ENCODE measurements around the gene WDR44.

Gene WDR44

DNA sequence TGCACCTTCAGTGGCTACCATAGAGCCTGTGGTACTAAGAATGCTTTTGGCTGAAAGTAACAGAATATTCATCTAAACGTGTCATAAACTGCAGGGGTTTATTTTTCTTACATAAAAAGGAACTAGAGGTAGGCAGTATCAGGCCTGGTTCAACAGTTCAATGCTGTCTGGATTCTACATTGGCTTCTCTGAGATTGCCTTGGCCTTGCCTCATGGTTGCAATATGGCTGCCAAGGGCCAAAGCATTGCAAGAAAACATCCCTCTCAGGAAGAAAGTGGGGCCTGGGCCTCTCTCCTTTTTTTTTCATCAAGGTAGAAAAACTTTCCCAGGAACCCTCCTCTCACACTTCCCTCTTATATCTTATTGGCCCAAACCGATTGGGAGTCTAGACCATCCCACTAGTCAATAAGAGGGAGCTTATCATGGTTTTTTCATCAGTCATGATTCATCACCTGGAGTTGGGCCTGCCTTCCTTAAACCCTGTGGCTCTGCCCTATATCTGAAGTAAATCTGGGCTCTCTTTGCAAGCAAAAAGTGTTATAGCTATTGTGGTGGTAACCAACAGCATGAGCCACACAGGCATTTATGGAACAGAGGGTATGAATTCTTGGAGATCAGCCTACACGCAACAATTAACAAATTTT lies 147.9 kb downstream of the WDR44 start:
- TF ChIP-seq GATA3 (IDR thresholded peaks at IDR 0.05; ENCODE audit: low read depth, low read length) (no peak), GATA2 (IDR thresholded peaks at IDR 0.05; ENCODE audit: low read depth, low read length) (no peak)

DNA sequence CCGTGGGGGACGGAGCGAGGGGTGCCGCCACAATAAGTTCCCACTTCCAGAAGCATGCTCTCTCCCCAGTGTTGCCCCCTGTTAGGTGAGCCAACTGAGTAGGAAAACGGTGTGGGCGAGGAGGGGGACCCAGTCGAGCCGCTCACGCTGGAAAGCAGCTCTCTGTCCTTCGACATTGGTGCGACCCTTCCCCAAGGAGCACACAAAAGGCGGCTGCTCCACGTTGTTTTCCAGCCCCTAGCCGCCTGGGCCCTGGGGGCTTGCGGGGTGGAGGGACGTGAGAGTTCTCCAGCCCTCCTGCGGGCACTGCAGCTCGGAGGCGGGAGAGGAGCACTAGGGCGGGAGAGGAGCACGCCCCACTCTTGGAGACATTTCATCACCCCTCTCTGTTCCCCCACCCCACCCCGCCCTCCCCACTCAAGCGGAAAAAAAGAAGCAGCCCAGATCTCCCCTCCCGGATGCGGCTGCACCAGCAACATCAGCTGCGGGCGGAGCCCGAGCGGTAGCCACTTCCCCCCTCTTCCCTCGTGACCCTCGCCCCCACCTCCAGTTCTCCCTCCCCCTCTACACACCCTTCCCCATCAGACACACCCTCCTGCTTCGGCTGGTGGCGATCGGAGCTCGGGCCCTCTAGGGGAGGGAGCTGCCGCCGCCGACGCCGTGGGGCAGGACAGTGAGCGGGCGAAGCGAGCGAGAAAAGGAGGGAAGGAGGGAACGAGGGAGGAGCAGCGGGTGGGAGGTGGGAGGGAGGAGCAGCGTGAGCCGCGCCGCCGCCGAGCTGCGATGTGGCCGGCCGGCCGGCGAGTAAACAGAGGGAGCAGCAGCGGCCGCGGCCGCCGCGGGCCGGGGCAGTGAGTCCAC lies 149.4 kb downstream of the WDR44 start, which contains the start of gene DOCK11:
Gene DOCK11, plus strand, starts transcription at position 755 of the 861 bp plus-strand sequence. CDS start 157 bp downstream, outside the sequence.
- TF ChIP-seq GATA2 (IDR thresholded peaks at IDR 0.05; ENCODE audit: low read depth, low read length) (no peak), GATA3 (IDR thresholded peaks at IDR 0.05; ENCODE audit: low read depth, low read length) (no peak)

DNA sequence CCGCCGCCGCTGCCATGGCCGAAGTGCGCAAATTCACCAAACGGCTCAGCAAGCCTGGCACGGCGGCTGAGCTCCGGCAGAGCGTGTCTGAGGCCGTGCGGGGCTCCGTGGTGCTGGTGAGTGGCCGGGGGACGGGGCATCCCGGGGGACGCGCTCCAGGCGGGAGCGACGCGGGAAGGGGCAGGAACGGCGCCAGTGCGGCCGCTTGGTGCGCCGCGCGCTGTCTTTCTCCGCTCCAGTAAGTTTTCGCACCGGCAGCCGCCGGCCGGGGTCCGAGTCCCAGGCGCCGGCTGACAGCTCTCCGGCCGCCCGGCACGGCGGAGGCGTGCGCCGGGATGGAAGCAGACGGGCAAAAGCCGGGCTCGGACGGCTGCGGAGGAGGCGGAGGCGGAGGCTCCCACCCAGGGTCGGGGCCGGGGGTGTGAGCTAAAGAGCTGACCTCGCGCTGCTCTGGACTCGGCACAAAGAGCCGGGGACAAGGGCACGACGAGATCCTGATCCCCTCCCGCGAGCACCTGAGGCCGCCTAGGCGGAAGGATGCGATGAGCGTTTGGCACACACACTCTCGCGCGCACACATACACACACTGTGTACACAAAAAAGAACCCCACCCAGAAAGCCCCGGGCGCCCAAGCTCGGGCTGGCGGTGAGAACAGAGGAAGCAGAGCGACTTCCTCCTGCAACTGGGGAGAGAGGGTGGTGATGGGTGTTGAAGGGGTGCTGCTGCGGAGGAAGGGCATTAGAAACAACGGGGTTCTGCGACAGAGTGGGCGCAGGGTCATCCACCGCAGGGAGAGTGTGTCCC lies 150.3 kb downstream of the WDR44 start:
- no peak for TF ChIP-seq GATA3 (IDR thresholded peaks at IDR 0.05; ENCODE audit: low read depth, low read length)
- no peak for TF ChIP-seq GATA2 (IDR thresholded peaks at IDR 0.05; ENCODE audit: low read depth, low read length)

DNA sequence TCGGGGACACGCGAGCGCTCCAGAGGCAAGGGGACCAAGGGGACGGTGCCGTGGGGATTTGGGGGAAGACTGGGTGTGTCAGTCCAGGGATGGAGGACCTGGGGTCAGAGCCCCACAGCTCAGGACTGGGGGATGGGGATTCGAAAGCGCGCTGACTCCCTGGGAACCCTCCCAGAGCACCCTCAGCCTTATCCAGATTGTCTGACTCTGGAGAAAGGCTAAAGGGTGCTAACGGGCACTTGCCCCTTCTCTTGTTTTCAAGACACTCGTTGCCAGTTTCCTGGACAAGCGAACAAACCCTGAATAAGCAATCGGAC lies 150.8 kb downstream of the WDR44 start:
- TF ChIP-seq GATA2 (IDR thresholded peaks at IDR 0.05; ENCODE audit: low read depth, low read length) (no peak), GATA3 (IDR thresholded peaks at IDR 0.05; ENCODE audit: low read depth, low read length) (no peak)

DNA sequence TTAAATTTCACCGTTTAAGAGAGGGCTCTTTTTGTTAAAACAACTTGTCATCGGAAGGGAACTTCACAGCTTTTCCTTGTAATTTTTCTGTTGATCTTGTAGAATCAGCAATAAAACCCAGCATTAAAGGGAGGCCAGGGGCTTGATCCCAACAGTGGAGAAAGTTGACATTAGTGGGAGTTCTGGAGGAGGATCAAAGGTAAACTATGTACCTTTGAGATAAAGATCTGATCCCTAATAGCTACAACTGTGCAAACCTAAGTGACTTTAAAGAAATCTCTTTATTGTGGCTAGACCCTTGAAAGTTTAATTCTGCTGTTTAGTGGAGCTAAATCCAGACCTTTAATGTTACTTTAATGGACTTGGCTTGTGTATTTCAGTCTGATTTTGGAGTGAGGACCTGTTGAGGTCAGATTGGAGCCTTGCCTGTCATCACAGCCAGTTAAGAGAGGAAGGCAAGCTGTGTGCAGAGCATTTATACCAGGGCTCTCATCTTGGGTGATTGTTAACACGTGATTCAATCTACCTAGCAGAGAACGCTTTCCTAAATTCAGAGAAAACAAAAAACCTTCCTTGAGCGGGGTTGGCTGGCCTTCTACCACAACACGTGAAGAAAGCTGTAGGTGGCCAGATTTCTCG lies 151.4 kb downstream of the WDR44 start:
- TF ChIP-seq GATA3 (IDR thresholded peaks at IDR 0.05; ENCODE audit: low read depth, low read length), result no peak
- no peak for TF ChIP-seq GATA2 (IDR thresholded peaks at IDR 0.05; ENCODE audit: low read depth, low read length)

DNA sequence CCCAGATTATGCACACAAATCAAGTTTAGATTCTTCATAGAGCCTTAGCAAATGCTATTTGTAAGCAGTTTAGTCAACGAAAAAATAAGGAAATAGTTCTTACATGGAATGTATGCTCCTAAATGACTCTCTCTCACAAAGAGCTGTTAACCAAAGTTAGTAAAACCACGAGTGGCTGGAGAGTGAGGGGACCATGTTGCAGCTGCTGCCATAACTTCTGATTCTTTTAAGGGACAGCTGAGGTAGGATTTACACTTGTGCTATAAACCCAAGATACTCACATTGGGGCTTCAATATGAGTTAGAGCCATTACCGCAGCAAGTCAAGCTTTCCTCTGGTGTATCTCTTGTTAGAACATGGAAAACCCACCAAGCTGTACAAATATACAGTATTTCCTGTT lies 152.4 kb downstream of the WDR44 start:
- TF ChIP-seq GATA3 (IDR thresholded peaks at IDR 0.05; ENCODE audit: low read depth, low read length) (no peak), GATA2 (IDR thresholded peaks at IDR 0.05; ENCODE audit: low read depth, low read length) (no peak)

DNA sequence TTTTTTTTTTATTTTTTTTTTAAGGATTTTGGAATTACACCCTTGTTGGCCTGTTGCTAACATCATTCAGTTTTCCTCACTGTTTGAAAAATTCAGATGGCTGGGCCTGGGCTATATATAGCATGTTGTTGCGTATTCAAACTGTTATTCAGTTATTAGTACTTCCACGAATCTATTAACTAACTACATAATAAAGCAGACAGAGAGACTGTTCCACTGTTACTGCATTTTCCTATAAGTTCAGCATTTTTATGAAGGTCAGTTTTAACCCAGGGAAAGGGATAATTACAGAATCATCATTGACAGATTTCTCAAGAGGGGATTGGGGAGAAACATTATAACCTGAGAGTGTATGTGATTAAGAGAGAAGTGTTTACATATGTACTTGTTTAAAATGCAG lies 152.8 kb downstream of the WDR44 start:
- no peak for TF ChIP-seq GATA3 (IDR thresholded peaks at IDR 0.05; ENCODE audit: low read depth, low read length)
- TF ChIP-seq GATA2 (IDR thresholded peaks at IDR 0.05; ENCODE audit: low read depth, low read length), result no peak

DNA sequence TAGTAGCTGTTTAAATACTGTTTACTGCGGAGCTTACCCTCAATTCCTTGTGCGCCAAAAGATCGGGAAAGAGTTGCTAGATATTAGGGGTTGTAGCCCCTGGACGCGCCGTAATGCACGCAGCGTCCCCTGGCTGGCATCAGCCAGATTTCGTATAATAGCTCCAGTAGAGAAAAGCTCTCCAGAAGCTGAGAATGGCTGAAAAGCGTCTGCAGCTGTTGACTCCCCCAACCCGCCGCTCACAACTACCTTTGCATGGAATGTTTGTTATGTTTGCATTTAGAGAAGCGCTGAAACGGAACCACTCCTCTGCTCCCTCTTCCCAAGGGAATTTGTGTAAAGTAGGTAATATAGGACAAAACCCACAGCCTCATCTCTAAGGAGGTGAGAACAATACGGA lies 153.4 kb downstream of the WDR44 start:
- no peak for TF ChIP-seq GATA2 (IDR thresholded peaks at IDR 0.05; ENCODE audit: low read depth, low read length)
- no peak for TF ChIP-seq GATA3 (IDR thresholded peaks at IDR 0.05; ENCODE audit: low read depth, low read length)

Data from SH-SY5Y (cell line).